Tibial nerve (tissue), 4 donors: Measurements from ENCODE around the gene SLC25A38. TPM values are rescaled to one million over a fixed set of nuclear protein-coding genes. Genes with fewer than 3 reads are reported as not detected.
"Not testable (repeated sequence)": the region's sequence is repeated elsewhere in the genome, so short reads cannot be mapped to it uniquely, and the experiment has no call there.

ENCODE experiments used
- DNase-seq, 2 donors: peaks; one replicate each; pipeline ENCODE4 v3.0.0-alpha.2; 2019; ENCODE audit warnings: low spot score in 2 of 2
- H3K27ac ChIP-seq, 4 donors: fragments of 200-600 bp; sonication (generic) in 3 of 4; one replicate each; pipeline ENCODE4 v1.5.1; 2017 to 2019; ENCODE audit warnings: mild to moderate bottlenecking in 1 of 4
- H3K27me3 ChIP-seq, 2 donors: fragments of 200-600 bp; sonication (generic) in 1 of 2; one replicate each; pipeline versions ENCODE4 v1.5.1 to v1.6.0; 2017 to 2019
- H3K36me3 ChIP-seq, 3 donors: fragments of 200-600 bp; sonication (generic); one replicate each; pipeline ENCODE4 v1.5.1; 2018 to 2019
- H3K4me1 ChIP-seq, 4 donors: fragments of 200-600 bp; sonication (generic) in 3 of 4; one replicate each; pipeline ENCODE4 v1.5.1; 2017 to 2019
- H3K4me3 ChIP-seq, 4 donors: fragments of 200-600 bp; sonication (generic) in 3 of 4; one replicate each; pipeline ENCODE4 v1.5.1; 2017 to 2019; ENCODE audit warnings: mild to moderate bottlenecking in 1 of 4, moderate library complexity in 1 of 4
- H3K9me3 ChIP-seq, 4 donors: fragments of 200-600 bp; sonication (generic) in 3 of 4; one replicate each; pipeline ENCODE4 v1.5.1; 2017 to 2019
- CTCF ChIP-seq, 5 experiments: fragments of 200-600 bp in 3 of 5; fragments of 450-650 bp in 2 of 5; sonication (generic) in 3 of 5; IDR thresholded peaks; one replicate each; pipeline ENCODE4 v1.5.1; 2016 to 2019; ENCODE audit warnings: antibody characterized with exemption in 5 of 5, mild to moderate bottlenecking in 3 of 5, moderate library complexity in 2 of 5
- EP300 ChIP-seq, 2 donors: sonication (generic); formaldehyde crosslinking; IDR thresholded peaks; one replicate each; pipeline ENCODE4 v1.6.1; 2017; ENCODE audit warnings: antibody characterized with exemption in 2 of 2, mild to moderate bottlenecking in 1 of 2
- POLR2A ChIP-seq, 2 donors: fragments of 450-650 bp; IDR thresholded peaks; one replicate each; pipeline ENCODE4 v1.6.1; 2017; ENCODE audit warnings: antibody characterized with exemption in 2 of 2, mild to moderate bottlenecking in 2 of 2, moderate library complexity in 2 of 2
- WGBS, 2 donors: methylation state at CpG; one replicate each; pipeline ENCODE4 v1.1.5; 2018; 5-methylcytosine and 5-hydroxymethylcytosine counted together
- total RNA-seq, 4 donors: library from RNA; depleted of rRNA; stranded (reverse); fragments of >200 nt; gene quantifications; one replicate each; pipeline ENCODE4 v1.1.0, GENCODE V29; 2016

The SLC25A38 gene
- total RNA-seq, 4 donors from 2014 or later, result 21.9 to 35.0 (median 29.6) TPM

DNA sequence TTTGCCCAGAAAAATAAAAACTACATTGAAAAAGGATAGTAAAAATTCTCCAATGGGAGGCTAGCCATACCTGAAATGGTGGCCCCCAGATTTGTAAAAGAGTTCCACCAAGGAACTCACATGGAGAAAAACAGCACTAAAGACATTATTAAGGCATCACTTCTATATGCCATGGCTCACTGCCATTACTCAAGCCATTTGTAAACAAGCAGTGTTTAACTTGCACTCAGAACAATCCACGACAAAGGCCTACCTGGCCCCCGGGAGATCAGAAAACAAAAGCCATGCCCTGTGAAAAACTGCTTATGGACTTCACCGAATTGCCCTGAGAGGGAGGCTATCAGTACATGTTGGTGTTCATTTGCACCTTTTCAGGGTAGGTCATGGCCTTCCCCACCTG is 34.1 kb upstream of the SLC25A38 start:
- H3K4me1 ChIP-seq, result no peaks in the 10 kb centered on the region
- TF ChIP-seq POLR2A (IDR thresholded peaks at IDR 0.05) (no peak), EP300 (IDR thresholded peaks at IDR 0.05) (no peak), CTCF (IDR thresholded peaks at IDR 0.05) (no peak)
- no peak overlapping the region for H3K4me3 ChIP-seq
- no peak overlapping the region for H3K27ac ChIP-seq
- 49 to 55% methylated on average over 3 of the region's 3 CpGs for WGBS, 2 donors
- H3K36me3 ChIP-seq, result no peaks in the 10 kb centered on the region
- H3K27me3 ChIP-seq, result no peaks in the 10 kb centered on the region
- H3K9me3 ChIP-seq, result no peaks in the 10 kb centered on the region
- no peak for DNase-seq

DNA sequence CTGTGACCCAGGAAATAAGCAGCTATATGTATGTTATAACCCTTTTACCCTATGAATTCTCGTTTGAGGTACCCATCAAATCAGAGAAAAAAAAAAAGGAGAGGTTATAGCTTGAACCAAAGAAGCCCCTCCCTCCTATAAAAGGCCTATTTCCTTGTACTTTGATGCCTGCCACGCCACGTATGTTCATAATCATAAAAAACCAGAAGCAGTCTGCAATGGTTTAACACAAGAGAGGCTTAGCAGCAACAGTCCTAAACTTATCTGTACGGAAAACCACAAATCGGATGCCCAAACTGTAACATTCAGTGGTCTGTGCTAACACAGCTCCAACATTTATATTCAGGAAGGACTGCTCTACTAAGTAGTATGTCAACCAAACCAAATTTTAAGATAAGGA is 32.5 kb upstream of the SLC25A38 start:
- 65 to 69% methylated on average over 5 of the region's 5 CpGs for WGBS, 2 donors
- no peaks in the 10 kb centered on the region for H3K27me3 ChIP-seq
- H3K36me3 ChIP-seq, result no peaks in the 10 kb centered on the region
- no peak overlapping the region for H3K4me3 ChIP-seq
- no peak overlapping the region for H3K27ac ChIP-seq
- H3K4me1 ChIP-seq, result no peaks in the 10 kb centered on the region
- no peak for DNase-seq
- TF ChIP-seq CTCF (IDR thresholded peaks at IDR 0.05) (no peak), EP300 (IDR thresholded peaks at IDR 0.05) (no peak), POLR2A (IDR thresholded peaks at IDR 0.05) (no peak)
- H3K9me3 ChIP-seq, result no peaks in the 10 kb centered on the region

GRCh38 chr3:39351134-39351533 is 32.0 kb upstream of the SLC25A38 start:
- H3K4me1 ChIP-seq, H3K36me3 ChIP-seq, H3K27me3 ChIP-seq, DNase-seq, H3K27ac ChIP-seq, H3K4me3 ChIP-seq, H3K9me3 ChIP-seq: not testable (repeated sequence)
- 73 to 79% methylated on average over 2 of the region's 2 CpGs for WGBS, 2 donors

GRCh38 chr3:39353168-39353927 is 29.8 kb upstream of the SLC25A38 start:
- WGBS, 2 donors, result 73 to 84% methylated on average over 3 of the region's 3 CpGs
- DNase-seq, H3K4me3 ChIP-seq, H3K4me1 ChIP-seq, H3K9me3 ChIP-seq, H3K36me3 ChIP-seq, H3K27me3 ChIP-seq, H3K27ac ChIP-seq: not testable (repeated sequence)

- DNase-seq, result no peak
- no peak for TF ChIP-seq EP300 (IDR thresholded peaks at IDR 0.05)
- TF ChIP-seq POLR2A (IDR thresholded peaks at IDR 0.05), result no peak
- no peak for TF ChIP-seq CTCF (IDR thresholded peaks at IDR 0.05)
- Histone ChIP-seq H3K9me3 (peaks cover 0 to 12% (median 0%) of the 10 kb centered on the region in 4 donors), H3K27ac (no peak overlapping the region), H3K4me1 (no peaks in the 10 kb centered on the region), H3K27me3 (no peaks in the 10 kb centered on the region), H3K36me3 (peaks cover 0 to 5% (median 0%) of the 10 kb centered on the region in 3 donors), H3K4me3 (no peak overlapping the region)
- 92 to 95% methylated on average over 3 of the region's 3 CpGs for WGBS, 2 donors
These were observed 24.8 kb upstream of the SLC25A38 start for GRCh38 chr3:39358333-39358732.

DNA sequence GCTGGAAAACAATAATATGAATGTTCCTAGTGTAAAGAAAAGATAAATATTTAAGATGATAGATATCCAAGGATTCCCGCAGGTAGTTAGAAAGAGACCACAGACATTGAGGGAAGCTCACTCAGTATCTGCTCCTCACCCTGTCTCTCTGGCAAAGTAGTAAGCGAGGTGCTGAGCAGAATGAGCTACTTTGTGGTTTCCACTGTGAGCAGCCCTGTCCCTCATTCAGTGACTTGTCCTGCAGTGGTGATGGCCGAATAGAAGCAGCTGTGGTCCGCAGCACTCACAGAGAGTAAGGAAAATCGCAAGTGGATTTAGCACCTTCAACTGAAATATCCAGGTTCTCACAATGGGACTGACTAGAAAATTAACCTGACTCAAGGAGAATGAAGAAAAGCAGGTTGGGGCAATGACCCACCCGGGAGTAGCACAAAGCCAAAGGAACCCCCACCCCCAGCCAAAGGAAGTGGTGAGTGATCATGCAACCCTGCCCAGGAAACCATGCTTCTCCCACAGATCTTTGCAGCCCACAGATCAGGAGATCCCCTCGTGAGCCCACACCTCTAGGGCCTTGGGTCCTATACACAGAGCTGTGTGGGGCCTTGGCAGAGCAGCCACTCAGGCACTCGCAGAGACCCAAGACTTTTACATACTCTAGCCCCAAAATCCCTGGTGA is 21.8 kb upstream of the SLC25A38 start:
- 70 to 82% methylated on average over 8 of the region's 8 CpGs for WGBS, 2 donors
- Histone ChIP-seq H3K27ac (no peak overlapping the region), H3K9me3 (peaks cover 0 to 12% (median 0%) of the 10 kb centered on the region in 4 donors), H3K4me1 (no peaks in the 10 kb centered on the region), H3K4me3 (no peak overlapping the region), H3K27me3 (no peaks in the 10 kb centered on the region), H3K36me3 (peaks cover 0 to 5% (median 0%) of the 10 kb centered on the region in 3 donors)
- no peak for TF ChIP-seq POLR2A (IDR thresholded peaks at IDR 0.05)
- TF ChIP-seq CTCF (IDR thresholded peaks at IDR 0.05), result no peak
- TF ChIP-seq EP300 (IDR thresholded peaks at IDR 0.05), result no peak
- DNase-seq, result no peak
